ENCODE measurements around the gene IFTAP.
"Not testable (repeated sequence)": the region's sequence is repeated elsewhere in the genome, so short reads cannot be mapped to it uniquely, and the experiment has no call there.

IFTAP gene

DNA sequence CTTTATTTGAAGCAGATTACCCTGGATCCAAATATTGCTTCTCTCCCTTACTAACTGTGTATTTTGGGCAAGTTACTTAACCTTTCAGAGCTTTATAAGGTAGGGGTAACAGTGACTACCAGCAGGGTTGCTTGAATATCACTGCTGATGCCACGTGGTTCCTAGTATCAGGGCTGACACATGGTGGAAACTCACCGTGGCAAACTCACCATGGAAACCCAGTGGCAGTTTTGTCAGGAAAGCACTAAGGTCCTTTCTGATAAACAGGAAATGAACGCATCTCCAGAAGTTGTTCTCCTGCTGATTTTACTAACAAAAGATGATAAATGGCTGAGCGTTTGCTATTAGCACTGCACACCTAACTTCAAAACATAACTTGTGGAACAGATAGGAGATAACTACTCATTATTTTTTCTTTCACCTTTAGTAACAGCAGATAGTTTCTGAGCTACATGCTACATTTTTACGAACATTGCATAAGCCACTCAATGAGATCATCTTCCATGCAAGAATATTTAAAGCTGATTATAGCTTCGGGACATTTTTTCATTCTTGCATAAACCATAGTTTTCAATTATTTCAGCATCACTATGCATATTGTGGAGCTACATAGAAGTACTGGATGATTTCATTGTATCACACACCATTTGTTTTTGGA lies 63.4 kb downstream of the IFTAP start:
- no peak for DNase-seq

DNA sequence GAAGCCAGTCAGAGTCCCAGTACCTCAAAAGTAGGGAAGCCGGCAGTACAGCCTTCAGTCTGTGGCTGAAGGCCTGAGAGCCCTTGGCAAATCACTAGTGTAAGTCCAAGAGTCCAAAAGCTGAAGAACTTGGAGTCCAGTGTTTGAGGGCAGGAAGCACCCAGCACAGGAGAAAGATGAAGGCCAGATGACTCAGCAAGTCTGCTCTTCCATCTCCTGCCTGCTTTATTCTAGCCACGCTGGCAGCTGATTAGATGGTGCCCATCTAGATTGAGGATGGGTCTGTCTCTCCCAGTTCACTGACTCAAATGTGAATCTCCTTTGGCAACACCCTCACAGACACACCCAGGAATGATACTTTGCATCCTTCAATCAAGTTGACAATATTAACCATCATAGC lies 67.1 kb downstream of the IFTAP start:
- not testable (repeated sequence) for DNase-seq

DNA sequence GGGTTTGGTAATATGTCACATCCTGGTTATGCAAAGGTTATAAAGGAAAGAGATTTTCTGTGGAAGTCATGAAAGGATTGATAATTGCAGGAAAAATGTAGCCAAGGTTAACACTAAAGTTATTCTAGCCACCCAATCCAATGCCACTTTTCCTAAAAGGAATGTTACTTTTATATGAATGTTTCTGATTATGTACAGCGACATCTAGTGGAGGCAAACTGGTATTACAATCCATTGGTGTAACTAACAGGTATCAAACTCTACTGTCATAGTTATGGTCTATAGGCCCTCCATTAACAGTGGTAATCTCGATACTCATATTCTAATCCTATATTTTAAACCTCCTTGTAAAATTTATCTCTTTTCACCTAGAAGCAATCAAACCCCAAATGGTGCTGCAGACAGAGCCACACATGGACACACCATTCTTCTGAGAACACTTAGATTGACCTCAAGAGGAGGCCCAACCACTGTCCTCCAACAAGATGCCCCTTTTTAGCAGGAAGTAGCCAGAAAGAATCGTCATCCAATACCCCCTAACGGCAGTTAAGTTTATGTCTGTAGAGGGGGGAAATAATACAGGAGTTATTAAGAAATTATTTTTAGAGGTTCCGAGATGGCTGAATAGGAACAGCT lies 78.6 kb downstream of the IFTAP start:
- peak; percentile 16 for DNase-seq

DNA sequence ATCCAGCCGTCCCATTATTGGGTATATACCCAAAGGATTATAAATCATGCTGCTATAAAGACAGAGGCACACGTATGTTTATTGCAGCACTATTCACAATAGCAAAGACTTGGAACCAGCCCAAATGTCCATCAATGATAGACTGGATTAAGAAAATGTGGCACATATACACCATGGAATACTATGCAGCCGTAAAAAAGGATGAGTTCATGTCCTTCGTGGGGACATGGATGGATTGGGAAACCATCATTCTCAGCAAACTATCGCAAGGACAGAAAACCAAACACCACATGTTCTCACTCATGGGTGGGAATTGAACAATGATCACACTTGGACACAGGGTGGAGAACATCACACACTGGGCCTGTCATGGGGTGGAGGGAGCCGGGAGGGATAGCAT lies 85.2 kb downstream of the IFTAP start:
- DNase-seq = not testable (repeated sequence)

DNA sequence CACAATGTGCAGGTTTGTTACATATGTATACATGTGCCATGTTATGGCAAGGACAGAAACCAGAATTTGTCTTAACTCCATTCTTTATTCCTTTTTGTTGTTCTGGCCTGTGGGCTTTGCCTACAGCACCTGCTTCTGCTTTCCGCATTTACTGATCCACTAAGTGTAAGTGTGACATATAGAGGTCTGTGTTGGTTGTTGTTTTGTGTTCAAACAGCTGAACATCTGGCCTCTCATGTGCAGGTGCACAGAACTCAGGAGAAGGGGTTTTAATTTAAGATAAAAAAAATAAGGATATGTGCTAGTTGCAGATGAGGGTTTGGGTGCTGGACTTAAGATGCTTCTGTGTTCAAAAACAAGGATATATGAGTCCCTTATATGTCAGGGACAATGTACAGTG lies 89.5 kb downstream of the IFTAP start:
- DNase-seq = no peak

DNA sequence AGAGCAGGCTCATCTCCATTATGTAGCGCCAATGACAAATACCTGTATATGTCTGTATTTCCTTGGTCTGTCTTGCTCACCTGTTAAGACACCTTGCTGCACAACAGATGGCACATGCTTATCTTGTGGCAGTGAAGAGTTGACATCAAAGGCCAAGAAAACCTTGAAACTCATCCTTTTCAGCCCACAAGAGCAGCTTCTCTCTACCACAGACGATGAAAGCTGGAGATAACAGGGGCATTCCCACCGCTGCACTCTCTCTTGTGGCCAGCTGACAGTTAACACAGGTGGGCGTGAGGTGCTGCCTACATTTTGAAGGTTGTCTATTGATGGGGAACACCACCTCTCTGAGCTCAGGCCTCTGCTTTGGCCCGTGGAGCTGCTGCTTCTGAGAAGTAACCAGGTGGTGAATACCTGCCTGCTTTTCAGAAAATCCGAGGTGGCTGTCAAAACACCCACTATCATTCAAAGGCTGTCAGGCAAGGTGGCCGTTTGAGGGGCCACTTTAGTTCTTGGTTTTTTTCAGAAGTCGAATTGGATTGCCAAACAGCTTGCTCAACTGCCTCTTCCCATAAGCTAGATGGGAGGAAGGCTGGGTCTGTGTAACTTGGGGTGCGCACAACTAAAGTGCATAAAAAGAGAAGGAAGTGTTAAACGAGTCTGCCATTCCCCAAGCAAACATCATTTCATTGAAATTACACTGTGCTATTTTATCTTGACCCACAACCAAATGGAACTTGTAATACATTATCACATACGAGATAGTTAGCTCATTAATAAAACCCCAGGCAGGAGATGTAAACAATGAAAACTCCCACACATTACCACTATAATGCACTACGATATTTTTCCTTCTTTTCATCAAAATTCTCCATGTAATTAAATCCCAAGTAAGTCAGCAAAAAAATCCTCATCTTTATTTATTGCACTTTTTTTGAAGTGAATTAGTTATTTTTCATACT lies 90.8 kb downstream of the IFTAP start:
- DNase-seq = no peak

DNA sequence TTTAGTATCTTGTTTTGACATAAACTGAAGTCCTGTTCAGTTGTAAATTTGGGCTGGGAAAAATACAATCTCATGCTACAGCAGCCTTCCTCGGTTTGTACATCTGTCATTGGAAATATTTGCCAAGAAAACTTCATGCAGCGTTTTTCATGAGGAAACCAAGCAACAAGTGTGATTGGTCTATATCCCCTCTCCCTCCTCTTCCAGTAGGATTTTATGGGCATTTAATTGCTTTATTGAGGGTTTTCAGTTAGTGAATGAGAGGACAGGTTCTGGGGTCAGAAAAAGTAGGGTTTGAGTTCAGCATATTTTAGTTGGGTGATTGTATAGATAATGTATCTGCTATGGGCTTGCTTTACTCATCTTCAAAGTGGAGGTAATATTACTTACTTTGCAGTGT lies 93.8 kb downstream of the IFTAP start:
- DNase-seq = no peak

DNA sequence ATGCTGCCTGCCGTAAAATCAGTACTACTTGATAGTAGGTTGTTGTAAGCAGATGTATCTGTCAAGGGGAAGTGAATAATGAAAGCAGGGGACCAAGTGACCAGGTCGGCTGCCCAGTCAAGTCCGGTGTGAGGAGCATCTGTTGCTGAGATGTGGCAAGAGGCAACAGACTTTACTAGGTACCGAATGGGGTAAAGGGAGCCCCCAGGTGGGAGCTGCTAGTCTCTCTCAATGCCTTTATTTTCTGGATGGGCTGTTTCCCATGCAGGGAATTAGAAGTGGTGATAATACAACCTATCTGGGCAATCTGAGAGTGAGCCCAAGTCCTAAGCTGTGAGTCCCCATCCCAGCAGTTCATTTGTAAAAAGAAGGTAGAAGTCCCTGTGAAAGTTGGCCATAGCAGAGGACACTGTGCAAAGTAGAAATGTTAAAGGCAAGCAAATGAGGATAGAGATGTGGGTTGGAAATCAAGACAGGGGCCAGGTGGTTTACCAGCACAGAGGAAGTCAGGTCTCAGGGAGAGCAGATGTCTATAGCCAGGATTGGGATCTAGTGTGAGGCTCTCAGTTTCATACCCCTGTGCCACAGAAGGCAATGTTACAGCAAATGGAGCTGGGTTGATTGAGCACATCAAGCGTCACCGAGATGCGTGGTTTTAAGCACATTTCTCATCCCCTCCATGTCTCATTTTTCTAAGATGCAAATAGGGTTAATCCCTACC lies 94.4 kb downstream of the IFTAP start:
- DNase-seq = no peak

DNA sequence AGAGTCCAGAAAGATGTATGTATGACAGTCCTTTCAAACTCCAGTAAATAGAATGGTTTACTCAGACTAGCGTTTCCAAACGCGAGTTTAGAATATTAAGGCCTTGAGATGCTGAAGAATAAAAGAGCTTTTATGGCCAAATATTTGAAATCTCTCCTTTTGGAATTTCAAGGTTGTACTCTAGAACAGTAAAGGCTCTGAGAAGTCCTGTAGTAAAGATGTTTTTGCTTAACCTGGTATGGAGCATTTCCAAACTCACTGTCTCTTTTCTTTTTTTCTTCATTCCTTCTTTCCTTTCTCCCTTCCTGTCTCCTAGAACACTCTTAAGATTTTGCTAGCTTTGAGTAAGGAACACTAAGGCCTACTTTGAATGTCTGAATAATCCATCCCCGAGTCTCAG lies 95.1 kb downstream of the IFTAP start:
- no peak for DNase-seq

DNA sequence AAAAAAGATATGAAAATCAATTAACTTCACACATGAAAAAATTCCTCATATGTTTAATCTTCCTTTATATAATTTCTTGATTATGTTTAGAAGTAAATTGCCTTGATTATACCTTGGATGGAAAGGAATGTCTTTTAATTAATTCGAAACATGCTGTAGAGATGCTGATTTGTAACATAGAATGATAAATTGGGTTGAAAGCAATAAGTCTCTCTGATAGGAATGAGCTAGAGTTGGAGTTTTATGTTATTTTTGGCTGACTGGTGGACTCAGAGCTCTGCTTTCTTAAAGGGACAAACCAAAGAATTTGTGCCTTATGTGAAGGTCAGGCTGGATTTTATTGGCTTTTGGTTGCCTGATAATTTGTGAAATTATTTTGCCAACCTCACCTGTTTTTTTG lies 98.4 kb downstream of the IFTAP start:
- no peak for DNase-seq

DNA sequence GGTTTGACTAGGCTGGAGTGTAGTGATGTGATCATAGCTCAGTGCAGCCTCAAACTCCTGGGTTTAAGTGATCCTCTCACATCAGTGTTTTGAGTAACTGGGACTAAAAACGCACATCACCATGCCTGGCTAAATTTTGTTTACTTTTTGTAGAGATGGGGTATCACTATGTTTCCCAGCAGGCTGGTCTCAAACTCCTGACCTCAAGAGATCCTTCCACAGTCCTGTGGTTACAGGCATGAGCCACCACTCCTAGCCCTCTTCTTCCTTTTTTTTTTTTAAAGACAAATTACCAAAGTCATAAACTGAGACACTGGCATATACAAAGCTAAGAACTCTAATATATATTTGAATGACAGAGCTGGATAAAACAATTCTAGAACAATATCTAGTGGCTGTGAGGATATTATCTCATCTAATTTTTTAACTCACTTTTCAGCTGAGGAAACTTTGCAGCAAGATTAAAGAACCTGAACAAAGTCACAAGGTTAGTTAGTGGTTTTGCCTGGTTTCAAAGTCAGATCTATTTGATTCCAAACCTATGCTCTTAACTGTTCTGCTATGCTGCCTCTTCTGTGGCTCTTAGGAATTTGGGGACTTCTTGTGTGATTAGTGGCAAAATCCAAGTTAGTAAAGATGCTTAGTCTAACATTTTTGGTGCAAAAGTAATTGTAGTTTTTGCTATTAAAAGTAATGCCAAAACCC lies 99.0 kb downstream of the IFTAP start:
- no peak for DNase-seq

DNA sequence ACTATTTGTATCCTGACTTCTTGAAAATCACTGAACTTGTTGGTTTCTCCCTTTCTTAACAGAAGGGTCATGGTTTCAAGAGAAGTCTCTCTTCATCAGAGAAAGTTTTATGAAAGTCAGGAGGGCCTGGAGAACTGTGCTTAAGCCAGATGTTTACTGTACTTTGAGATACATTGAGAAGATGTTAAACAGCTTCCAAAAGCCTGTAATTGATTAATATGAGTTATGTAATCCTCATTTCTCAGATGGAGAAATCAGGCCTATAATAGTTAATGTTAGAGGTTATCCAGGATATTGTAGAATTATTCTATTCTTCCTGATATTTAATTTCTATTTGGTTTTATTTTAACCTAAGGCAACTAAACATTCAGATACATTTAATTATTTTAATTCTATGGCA lies 100.8 kb downstream of the IFTAP start:
- DNase-seq = no peak

DNA sequence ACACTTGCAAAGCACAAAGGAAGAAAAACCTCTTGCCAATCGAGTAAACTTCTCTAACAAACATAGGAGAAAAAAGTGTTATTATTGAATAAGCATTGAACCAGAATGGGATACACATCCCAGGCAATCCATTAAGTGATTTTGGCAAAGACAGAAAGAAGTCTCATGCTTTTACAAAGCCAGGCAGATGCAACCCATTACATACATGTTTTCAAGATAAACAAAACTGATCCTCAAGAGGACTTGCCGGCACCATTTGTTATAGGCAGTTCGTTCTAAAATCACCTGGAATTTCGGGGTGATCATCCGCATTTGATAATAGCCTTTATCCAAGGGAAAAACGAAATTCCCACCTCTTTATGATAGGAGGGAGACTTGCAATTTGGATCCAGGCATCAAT lies 101.3 kb downstream of the IFTAP start:
- no peak for DNase-seq

DNA sequence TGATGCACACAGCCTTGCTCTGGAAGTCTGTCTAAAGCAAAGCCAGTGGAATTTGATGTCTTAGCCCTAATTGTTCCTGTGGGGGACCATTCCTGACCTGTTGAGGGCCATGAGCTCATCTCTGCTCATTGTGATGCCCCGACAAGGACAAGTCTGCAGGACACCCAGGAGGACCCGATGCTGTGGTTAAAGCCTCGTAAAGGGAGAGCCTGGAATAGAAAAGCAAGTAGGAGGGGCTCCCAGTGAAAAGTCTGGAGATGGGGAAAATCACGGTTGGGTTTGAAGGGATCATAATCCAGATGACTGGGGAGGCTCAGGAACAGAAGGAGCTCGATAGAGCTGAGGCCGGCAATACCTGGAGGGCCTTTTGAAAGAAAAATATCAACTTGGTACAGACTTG lies 102.2 kb downstream of the IFTAP start:
- DNase-seq = no peak

DNA sequence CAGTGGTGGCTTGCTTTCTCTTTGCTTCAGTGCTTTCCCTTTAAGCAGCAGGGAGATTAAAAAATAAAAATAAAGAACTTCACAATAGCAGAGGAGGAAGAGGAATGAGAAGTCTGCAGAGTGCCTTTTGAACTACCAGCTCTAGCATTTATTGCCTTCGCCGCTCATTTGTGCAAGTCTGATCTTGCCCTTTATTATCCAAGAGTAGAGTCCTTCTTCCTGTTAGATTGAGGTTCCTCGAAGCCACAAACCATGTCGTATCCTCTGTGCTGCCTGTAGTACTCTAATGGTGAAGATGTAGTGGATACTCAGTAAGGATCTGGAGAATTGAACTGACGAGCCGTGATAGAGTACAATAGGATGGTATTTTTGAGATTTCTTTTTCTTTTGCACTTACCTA lies 105.0 kb downstream of the IFTAP start:
- no peak for DNase-seq

DNA sequence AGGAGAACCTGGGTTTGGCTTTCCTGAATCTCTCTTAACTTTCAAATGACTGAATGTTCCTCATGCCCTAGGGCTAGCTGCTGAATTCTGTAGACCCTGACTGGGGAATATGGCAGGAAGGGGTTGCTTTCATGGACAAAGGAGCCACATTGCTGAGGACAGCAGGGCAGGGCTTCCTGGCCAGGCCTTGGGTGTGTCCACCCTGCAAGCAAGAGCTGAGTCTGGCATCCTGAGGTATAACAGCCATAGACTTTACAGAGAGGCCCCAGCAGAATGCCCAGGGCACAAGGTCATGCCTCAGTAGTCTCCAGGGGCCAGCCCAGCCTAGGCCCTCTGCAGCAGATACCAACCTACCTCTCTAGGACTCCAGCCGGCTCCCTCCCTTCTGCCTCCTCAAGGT lies 105.9 kb downstream of the IFTAP start:
- DNase-seq = no peak

DNA sequence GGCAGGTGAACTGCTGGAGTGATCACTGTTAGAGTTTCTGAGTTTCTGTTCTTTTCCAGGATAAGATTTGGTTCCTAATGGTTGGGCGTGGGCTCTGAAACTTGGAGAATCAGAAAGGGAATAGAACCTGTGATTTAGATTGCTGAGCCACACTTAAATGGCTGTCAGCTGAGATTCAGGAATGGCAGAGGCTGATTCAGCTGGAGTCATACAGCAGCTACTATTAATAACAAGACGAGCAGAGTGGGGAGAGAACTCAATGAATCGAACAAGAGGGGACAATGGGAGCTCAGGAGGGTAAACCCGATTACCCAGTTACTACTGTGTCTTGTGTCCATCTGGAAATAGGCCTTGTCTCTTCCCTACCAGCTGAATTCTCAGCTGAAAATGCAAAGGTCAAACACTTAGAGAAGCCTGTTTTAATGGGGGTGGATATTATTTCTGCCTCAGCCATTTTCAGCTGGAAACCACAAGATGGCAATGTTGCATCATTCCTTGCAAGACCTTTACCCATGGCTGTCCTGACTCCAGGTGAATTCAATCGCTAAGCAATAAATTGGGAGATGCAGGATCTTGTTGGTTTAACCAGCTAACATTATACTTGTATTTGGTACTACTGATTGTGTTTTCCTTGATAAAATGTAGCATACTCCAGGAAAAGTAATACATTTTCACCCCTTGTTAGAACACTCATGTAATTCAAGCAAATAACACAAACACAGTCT lies 108.2 kb downstream of the IFTAP start:
- DNase-seq = peak; percentile 43

DNA sequence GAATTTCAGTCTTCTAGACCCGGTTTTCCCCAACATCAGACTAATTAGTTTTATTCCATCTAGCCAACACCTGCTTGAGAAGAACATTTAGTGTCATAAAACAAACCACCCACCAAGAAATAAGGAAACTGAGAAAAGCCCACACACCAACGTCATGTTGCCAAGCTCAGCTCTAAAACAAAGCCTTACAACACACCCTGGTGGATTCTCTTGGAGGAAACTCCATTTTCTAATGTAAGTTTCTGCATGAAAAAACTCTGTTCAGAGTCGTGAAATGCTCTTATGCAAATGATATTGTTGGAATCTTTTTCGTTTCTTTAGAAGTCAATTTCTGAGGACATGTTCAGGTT lies 108.7 kb downstream of the IFTAP start:
- DNase-seq = no peak
